Inferior parietal cortex (tissue), 1 donor: ENCODE results near the gene B9D2.

Source experiments
- DNase-seq: peaks from one replicate; pipeline ENCODE4 v3.0.0-alpha.2; 2016; ENCODE audit errors: extremely low spot score

B9D2 gene

DNA sequence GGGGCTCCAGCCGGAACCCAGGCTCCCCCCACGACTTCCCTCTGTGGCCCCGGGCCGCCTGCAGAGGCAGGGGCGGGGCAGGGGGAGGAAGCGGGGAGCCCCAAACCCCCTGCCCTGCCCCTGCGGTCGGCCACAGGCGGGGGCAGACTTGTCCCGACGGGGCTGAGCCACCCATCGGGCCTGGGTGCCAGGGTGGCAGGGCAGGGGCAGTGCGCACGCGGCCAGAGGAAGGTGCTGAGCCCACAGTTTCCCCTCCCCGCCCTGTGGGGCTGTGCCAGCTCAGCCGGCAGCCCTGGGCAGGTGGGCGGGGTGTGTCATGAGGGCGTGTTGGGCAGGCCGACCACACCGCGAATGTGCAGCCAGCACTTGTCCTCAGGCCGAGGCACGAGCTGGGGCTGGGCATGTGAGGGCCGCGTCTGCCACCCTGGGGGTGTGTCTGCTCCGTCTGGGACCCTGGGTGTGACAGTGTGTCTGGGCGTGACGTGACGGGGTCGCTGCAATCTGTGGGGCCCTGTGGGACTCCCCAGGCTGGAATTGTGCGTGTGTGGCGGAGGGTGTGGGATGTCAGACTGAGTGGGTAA lies 36.3 kb downstream of the B9D2 start:
- DNase-seq, result no peak

DNA sequence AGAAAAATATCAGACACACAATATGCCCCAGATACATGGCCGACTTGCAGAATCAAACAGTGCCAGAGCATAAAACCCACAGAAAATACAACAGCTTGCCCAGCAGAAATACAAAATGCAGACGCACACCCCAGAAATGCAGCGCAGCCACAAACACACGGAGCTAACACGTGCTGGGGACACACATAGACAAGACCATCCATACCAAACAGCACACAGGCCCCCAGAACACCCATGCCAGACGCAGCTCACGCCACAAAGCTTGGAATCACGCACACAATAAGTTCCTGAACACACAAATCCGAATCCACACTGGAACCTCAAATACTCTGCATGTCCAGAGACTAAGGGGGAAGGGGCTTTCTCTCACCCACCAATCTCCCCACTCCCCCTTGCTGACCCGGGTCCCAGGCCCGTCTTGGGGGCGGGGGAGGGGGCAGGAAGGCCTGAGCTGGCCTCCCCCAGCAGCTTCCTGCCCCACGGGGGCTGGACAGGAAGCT lies 36.8 kb downstream of the B9D2 start:
- no peak for DNase-seq

DNA sequence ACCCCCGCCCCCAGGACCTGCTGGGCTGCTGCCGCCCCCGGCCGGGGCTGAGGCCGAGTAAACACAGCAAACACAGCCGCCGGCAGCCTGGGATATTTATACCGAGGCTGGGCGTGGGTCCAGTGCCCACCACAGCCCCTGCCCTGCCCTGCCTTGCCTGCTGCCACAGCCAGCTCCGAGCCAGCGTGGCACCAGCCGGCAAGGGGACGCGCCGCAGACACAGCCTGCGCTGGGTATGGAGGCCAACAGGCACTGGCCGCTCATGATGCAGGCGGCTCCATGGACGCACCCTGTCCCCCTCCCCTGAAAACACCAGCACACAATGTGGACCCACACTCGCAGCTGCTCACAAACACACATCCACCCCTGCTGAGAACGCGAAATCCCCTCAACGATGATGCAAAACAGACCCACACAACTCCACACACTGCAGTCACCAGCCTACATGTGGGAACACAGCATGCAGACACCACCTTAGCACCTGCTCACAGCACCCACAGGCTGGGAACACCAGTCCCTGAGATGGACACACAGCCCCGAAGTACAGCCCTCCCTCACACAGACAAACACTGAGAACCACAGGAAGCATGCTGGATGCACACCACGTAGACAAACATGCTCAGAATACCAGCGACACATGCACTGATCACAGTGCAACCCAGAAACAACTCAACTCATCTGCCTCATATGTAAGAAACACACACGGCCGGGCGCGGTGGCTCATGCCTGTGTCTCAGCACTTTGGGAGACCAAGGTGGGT lies 37.8 kb downstream of the B9D2 start:
- DNase-seq, result peak; percentile 31

DNA sequence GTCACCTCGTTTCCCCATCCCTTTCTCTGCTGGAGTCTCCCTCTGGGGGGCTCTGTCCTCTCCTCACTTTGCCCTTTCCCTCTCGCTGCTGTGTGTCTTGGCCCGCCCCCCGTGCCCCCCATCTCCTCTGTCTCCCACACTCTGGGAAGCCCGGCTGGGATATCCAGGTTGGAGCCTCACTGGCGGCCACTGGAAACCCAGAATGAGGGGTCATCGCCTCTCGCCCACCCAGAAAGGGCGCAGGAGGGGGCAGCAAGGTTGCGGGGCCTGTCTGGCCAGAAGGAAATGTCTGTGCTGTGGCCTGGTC lies 38.4 kb downstream of the B9D2 start:
- DNase-seq, result no peak

DNA sequence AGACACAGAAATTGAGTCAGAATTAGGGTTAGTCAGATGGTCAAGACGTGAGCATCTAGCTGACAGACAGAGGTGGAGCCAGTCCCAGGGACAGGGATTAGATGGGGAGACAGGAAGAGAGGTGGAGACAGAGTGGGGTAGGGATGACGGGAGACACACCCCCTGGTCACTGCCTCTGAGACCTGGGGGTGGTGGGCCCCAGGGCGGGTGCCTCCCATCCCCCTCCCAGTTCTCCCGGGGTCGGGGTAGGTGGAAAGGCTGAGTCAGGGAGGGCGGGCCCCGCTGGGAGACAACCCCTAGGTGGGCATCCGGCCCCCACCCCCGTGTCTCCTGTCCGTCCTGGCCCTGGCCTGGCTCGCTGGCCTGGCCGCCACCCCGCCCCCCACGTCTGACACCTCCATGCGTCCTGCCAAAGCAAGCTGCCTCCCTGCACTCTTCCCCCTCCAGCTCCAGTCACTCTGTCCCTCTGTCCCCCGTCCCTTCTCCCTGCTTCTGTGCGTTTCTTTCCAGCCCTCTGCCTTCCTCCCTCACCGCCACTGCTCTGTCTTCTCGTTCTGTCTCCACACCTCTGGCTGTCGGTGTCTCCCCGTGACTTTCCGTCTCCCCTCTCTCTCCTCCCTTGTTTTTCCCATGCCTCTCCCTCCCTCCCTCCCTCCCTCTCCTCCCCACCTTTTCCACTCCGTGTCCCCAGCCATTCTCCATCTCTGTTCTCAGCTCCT lies 38.9 kb downstream of the B9D2 start:
- no peak for DNase-seq

DNA sequence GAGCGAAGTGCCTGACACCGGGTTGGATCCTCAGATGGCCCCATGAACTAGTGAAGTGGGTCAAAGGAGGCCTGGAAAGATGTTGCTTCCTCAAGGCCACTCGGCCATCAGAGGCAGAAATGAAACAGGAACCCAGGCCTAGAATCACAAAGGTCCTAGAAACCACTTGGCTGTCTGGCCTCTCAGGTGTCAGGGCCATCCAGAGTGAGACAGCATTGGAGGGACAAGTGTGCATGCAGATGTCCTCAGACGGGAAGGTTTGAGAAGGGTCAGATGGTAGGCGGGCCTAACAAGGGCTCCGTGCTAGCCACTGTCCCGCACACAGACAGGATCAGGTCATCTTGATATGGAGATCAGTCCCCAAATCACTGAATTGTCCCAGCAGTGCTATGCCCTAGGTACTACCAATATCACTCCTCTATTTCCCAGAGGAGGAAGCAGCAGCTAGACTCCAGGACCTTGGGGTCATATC lies 39.7 kb downstream of the B9D2 start:
- DNase-seq, result no peak

DNA sequence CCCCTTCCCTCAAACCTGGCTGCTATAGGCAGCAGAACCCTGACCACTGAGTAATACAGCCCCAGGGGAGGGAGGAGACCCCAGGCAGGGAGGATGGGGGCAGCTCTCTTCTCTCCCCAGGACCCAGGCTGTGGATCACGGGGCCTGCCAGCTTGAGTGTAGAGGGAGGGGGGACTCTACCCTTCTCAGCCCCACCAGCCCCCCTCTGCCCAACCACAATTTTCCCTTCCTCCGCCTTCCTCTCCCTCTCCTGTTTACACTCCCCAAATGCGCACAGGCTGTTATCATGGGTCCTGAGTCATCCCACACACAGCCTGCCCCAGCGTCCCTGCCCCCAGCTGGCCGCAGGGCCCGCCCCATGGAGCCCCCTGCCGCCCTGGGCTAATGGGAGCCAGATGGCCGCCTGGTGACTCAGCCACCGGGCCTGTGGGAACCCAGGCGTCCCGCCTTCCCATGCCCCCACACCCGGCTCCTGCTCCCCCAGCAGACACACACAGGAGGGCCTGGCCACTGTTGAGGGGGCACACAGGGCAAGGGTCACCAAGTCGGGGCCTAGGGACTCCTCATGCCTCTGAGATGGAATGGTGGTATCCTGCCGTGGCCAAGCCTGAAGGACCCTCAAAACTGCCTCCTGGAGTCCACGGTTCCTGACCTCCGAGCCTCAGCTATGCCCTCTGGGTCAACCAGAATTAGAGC lies 40.4 kb downstream of the B9D2 start:
- DNase-seq, result no peak

DNA sequence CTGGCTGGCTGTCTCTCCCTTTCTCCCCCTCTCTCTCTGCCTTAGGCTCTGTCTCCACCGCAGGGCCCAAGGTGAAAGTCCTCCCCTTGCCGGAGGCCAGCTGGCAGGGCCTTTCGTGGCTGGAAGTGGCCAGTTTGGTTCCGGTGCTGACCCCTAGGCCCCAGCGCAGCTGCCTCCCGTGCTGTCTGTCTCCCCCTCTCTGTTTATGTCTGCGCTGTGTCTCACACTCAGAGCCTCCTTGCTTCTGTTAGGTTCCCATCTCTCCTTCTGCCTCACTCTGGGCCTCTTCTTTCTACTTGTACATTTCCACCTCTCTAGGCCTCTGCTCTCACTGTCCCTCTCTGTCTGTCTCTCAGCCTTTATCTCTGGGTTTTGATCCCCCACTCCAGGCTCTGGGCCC lies 40.9 kb downstream of the B9D2 start:
- DNase-seq, result no peak

DNA sequence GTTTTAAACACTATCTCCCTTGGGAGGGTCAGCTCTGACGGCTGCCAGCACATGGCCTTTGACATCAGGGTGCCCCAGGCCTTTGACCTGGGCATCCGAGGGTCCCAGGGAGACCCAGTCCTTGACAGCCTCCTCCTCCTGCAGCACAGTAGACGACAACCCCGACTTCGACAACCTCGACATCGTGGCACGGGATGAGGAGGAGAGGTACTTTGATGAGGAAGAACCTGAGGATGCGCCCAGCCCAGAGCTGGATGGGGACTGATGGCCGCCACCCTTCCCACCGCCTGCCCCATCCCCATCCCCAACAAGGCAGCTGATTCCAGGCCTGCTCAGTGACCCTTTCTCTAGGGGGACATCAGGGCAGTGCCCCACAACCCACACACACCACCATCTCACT lies 41.5 kb downstream of the B9D2 start:
- no peak for DNase-seq

DNA sequence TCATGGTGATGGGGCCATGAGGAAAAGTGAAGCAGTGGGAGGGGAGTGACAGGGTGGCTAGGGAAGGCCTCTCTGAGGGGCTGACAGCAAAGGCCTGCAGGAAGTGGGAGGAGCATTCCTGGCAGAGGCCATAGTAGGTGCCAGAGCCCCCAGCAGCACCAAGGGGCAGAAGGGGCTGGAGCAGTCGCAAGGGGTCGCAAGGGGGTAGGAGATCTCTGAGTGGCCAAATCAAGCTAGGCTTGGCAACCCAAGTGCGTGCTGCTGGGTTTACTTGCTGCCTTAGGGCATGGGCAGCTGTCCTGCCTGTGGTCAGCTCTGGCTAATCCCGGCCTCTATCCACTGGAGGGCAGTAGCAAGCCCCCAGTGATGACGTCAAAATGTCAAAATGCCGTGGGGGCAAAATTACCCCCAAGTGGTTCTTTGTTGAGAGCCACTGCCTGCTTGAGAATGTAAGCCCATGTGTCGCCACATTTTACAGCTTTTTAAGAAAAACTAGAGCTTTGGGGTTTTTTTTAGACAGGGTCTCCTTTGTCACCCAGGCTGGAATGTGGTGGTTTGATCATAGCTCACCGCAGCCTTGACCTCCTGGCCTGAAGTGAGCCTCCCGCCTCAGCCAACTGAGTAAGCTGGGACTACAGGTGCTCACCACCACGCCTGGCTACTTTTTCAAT lies 42.2 kb downstream of the B9D2 start:
- no peak for DNase-seq

- no peak for DNase-seq
These were observed 42.7 kb downstream of the B9D2 start for GRCh38 chr19:41321204-41321599.

GRCh38 chr19:41320568-41320967 lies 43.4 kb downstream of the B9D2 start:
- no peak for DNase-seq

DNA sequence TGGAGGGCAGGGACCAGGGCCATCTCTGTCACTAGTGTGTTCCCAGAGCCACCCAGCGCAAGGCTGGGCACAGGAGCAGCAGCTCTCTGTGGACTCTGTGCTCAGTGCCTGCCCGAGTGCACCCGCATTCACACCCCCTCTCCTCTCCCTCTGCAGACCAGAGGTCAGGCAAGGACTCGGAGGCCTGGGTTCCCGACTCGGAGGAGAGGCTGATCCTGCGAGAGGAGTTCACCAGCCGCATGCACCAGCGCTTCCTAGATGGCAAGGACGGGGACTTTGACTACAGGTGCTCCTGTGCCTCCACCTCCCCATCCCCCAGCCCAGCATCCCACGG lies 43.8 kb downstream of the B9D2 start:
- DNase-seq, result no peak

GRCh38 chr19:41319500-41320184 lies 44.3 kb downstream of the B9D2 start:
- DNase-seq, result no peak

- DNase-seq, result no peak
These were observed 45.1 kb downstream of the B9D2 start for GRCh38 chr19:41318696-41319499.

- no peak for DNase-seq
These were observed 47.5 kb downstream of the B9D2 start for GRCh38 chr19:41316306-41316920.

GRCh38 chr19:41311613-41312012 lies 52.3 kb downstream of the B9D2 start:
- no peak for DNase-seq

GRCh38 chr19:41311072-41311471 lies 52.9 kb downstream of the B9D2 start:
- DNase-seq, result no peak

DNA sequence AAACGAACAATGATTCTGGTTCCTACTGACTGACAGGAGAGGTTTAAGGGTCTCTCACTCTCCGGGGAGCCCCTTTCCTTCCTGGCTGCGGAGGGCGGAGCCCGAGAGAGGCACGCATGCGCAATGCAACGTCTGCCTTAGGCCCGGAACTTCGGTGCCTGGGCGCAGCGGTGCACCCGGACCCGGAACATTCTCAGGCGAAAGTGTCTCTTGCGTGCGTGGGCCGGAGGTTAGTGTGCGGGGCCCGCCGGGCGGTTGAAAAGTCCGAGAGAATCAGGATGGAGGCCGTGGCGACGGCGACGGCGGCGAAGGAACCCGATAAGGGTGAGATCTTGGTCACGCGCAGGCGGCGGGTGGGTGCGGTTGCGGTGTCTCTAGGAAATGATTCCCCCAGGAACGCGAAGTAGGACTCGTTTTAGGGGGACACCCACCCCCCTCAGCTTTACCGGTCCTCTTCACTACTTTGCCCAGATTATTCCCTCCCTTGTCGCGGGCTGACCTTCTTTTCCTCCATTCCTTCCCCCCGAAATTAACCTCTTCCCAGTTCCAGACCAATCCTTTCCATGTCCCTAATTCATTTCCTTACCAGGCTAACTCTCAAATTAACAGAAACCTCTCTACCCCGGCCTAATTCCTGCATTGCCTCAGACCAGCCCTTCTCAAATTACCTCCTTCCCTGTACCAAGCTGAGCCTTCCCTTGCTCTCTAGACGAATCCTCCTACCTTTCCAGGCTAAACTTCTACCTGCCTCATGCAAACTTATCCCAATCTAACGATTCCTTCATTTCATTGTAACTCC lies 53.7 kb downstream of the B9D2 start, which contains the start of gene CCDC97:
Gene CCDC97 (plus strand): TSS at position 140 of the 799 bp plus-strand sequence. CDS start 139 bp downstream, at position 279.
- DNase-seq, result peak; percentile 91
